HEK293 (cell line): ENCODE data around the gene BECN2.

Experiments used
- CTCF ChIA-PET: fragments of 350-600 bp; formaldehyde crosslinking; extraction: SDS; loops from one replicate; lab custom pipeline; 2021; ENCODE audit warnings: antibody characterized with exemption; lab: Yijun Ruan, JAX
- POLR2A ChIA-PET: fragments of 300-600 bp; formaldehyde crosslinking; extraction: SDS; loops from one replicate; lab custom pipeline; 2020; ENCODE audit warnings: antibody characterized with exemption, inconsistent platforms; lab: Yijun Ruan, JAX
- H3K27ac ChIP-seq: fragments of 200-500 bp; sonication (Bioruptor generic); 2 replicates; pipeline ENCODE4 v1.5.1; 2014; ENCODE audit warnings: low read depth, low read length, control low read depth, inconsistent platforms; ENCODE audit errors: extremely low read depth
- H3K36me3 ChIP-seq, 2 experiments: fragments of 200-500 bp in 1 of 2; sonication (Bioruptor generic) in 1 of 2; 1 replicate in 1 of 2; 2 replicates in 1 of 2; pipeline ENCODE4 v1.5.1; 2014 to 2017; ENCODE audit warnings: inconsistent platforms in 2 of 2, low read length in 2 of 2; ENCODE audit not compliant: control insufficient read depth in 2 of 2, insufficient read depth in 1 of 2
- H3K4me1 ChIP-seq: fragments of 200-500 bp; sonication (Bioruptor generic); 2 replicates; pipeline ENCODE4 v1.5.1; 2014; ENCODE audit warnings: mild to moderate bottlenecking, low read length, inconsistent platforms; ENCODE audit not compliant: control insufficient read depth, insufficient read depth
- H3K4me3 ChIP-seq: 2 replicates; pipeline ENCODE4 v1.5.1; 2011; ENCODE audit warnings: low read depth, mild to moderate bottlenecking, control low read depth, low read length, moderate library complexity
- H3K9me3 ChIP-seq: fragments of 200-500 bp; sonication (Bioruptor generic); 2 replicates; pipeline ENCODE4 v1.5.1; 2014; ENCODE audit warnings: low read depth, low read length, inconsistent platforms; ENCODE audit not compliant: control insufficient read depth, insufficient read depth
- EGR2 ChIP-seq: fragments of 450-650 bp; formaldehyde crosslinking; IDR thresholded peaks from 2 replicates; pipeline ENCODE4 v1.5.1; 2016; ENCODE audit warnings: low read depth, missing biosample characterization, missing genetic modification characterization
- ELK4 ChIP-seq: IDR thresholded peaks from 2 replicates; pipeline ENCODE4 v1.6.1; 2011; ENCODE audit warnings: mild to moderate bottlenecking, low read depth, low read length, borderline replicate concordance
- GLI4 ChIP-seq: fragments of 450-650 bp; formaldehyde crosslinking; IDR thresholded peaks from 2 replicates; pipeline ENCODE4 v1.5.1; 2016; ENCODE audit warnings: missing biosample characterization, missing genetic modification characterization
- RBAK ChIP-seq: fragments of 450-650 bp; formaldehyde crosslinking; IDR thresholded peaks from 2 replicates; pipeline ENCODE4 v1.5.1; 2016; ENCODE audit warnings: missing biosample characterization, missing genetic modification characterization
- TRIM28 ChIP-seq: IDR thresholded peaks from 2 replicates; pipeline ENCODE4 v1.6.1; 2011; ENCODE audit warnings: low read length, control low read depth, borderline replicate concordance
- ZIC2 ChIP-seq: fragments of 450-650 bp; formaldehyde crosslinking; IDR thresholded peaks from 2 replicates; pipeline ENCODE4 v1.5.1; 2016; ENCODE audit warnings: missing biosample characterization, missing genetic modification characterization
- ZNF16 ChIP-seq: fragments of 450-650 bp; formaldehyde crosslinking; IDR thresholded peaks from 2 replicates; pipeline ENCODE4 v1.5.1; 2016; ENCODE audit warnings: low read depth, missing biosample characterization, missing genetic modification characterization
- ZNF292 ChIP-seq: fragments of 450-650 bp; formaldehyde crosslinking; IDR thresholded peaks from 2 replicates; pipeline ENCODE4 v1.5.1; 2016; ENCODE audit warnings: low read depth, missing biosample characterization, missing genetic modification characterization, borderline replicate concordance
- ZNF366 ChIP-seq: fragments of 450-650 bp; formaldehyde crosslinking; conservative IDR thresholded peaks from 2 replicates; pipeline ENCODE4 v1.5.1; 2016; ENCODE audit warnings: missing biosample characterization, missing genetic modification characterization
- ZNF423 ChIP-seq: fragments of 450-650 bp; formaldehyde crosslinking; IDR thresholded peaks from 2 replicates; pipeline ENCODE4 v1.5.1; 2016; ENCODE audit warnings: missing biosample characterization, missing genetic modification characterization
- ZNF48 ChIP-seq: fragments of 450-650 bp; formaldehyde crosslinking; IDR thresholded peaks from 2 replicates; pipeline ENCODE4 v1.5.1; 2016; ENCODE audit warnings: missing biosample characterization, missing genetic modification characterization
- ZNF558 ChIP-seq: fragments of 450-650 bp; formaldehyde crosslinking; IDR thresholded peaks from 2 replicates; pipeline ENCODE4 v1.5.1; 2016; ENCODE audit warnings: missing biosample characterization, missing genetic modification characterization
- ZNF624 ChIP-seq: fragments of 450-650 bp; formaldehyde crosslinking; IDR thresholded peaks from 2 replicates; pipeline ENCODE4 v1.5.1; 2017; ENCODE audit warnings: missing biosample characterization, missing genetic modification characterization
- ZNF670 ChIP-seq: fragments of 450-650 bp; formaldehyde crosslinking; IDR thresholded peaks from 2 replicates; pipeline ENCODE4 v1.5.1; 2016; ENCODE audit warnings: missing biosample characterization, missing genetic modification characterization, low read depth
- ZNF785 ChIP-seq: fragments of 450-650 bp; formaldehyde crosslinking; IDR thresholded peaks from 2 replicates; pipeline ENCODE4 v1.5.1; 2016; ENCODE audit warnings: missing biosample characterization, missing genetic modification characterization
- ZNF792 ChIP-seq: fragments of 450-650 bp; formaldehyde crosslinking; IDR thresholded peaks from 2 replicates; pipeline ENCODE4 v1.5.1; 2016; ENCODE audit warnings: missing biosample characterization, missing genetic modification characterization
- TF ChIP-seq, protein P1 (sequence below): fragments of 450-650 bp; IDR thresholded peaks from 2 replicates; pipeline ENCODE4 v1.5.1; 2018; ENCODE audit warnings: missing biosample characterization, mild to moderate bottlenecking, missing genetic modification characterization
- TF ChIP-seq, protein P2 (sequence below): fragments of 450-650 bp; formaldehyde crosslinking; IDR thresholded peaks from 2 replicates; pipeline ENCODE4 v1.5.1; 2016; ENCODE audit warnings: missing biosample characterization, missing genetic modification characterization

BECN2 gene

DNA sequence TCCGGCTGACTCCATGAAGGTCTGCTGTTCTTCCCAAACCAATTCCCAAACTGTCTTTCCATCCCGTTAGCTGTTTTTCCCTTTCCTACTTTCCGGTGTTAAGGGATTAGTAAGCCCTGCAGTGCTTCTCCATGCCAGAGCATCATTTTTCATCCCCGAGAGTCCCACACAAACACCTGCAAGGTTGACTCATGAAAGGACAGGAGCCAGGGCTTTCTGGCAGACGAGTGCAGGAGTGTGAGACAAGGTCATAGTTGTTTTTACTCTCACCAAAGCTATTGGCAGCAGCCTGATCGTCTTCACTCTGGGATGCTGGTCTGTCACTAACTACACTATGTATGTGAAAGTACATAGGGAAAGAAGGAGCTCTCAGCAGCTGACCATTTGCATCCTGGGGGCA, 10.2 kb upstream of the BECN2 start:
- H3K4me1 ChIP-seq, result no peaks in the 10 kb centered on the region
- no peaks in the 10 kb centered on the region for H3K36me3 ChIP-seq
- ChIA-PET CTCF (no interaction called here), POLR2A (no interaction called here)
- TF ChIP-seq ZNF670 (tag by site-specific recombination) (no peak), GLI4 (tag by site-specific recombination) (no peak), ELK4 (no peak)
- TF ChIP-seq, protein P1, sequence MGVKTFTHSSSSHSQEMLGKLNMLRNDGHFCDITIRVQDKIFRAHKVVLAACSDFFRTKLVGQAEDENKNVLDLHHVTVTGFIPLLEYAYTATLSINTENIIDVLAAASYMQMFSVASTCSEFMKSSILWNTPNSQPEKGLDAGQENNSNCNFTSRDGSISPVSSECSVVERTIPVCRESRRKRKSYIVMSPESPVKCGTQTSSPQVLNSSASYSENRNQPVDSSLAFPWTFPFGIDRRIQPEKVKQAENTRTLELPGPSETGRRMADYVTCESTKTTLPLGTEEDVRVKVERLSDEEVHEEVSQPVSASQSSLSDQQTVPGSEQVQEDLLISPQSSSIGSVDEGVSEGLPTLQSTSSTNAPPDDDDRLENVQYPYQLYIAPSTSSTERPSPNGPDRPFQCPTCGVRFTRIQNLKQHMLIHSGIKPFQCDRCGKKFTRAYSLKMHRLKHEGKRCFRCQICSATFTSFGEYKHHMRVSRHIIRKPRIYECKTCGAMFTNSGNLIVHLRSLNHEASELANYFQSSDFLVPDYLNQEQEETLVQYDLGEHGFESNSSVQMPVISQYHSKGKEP, result no peak
- TF ChIP-seq, all 188 proteins: peak for 0
- Histone ChIP-seq H3K27ac (no peak overlapping the region), H3K4me3 (no peak overlapping the region), H3K9me3 (no peaks in the 10 kb centered on the region)

DNA sequence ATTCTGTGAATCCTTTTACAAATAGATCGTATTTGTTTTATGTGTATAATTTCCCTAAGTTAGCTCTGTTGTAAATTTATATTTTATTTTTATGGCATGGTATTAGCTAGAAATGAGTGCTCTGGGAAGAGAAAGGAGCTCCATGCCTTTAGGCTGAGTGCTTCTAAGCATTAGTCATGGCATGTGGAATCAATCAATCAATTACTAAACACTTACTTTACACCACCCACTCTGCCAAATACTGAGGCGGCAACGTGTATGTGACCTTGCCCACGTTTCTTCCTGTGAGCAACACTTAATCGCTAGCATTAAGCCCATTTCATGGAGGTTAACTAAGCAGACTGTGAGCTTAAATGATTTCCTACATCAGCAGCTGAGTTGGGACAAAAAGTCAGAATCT, 7.2 kb upstream of the BECN2 start:
- Histone ChIP-seq H3K4me1 (no peaks in the 10 kb centered on the region), H3K36me3 (no peaks in the 10 kb centered on the region), H3K4me3 (no peak overlapping the region), H3K27ac (no peak overlapping the region), H3K9me3 (no peaks in the 10 kb centered on the region)
- POLR2A ChIA-PET, result no interaction called here
- no peak for TF ChIP-seq ZNF792 (tag by site-specific recombination)
- TF ChIP-seq ZNF558 (tag by site-specific recombination), result no peak
- CTCF ChIA-PET, result interaction anchor here (1.1 to 1.3 kb wide), 2 partner anchors 13 to 48 kb away, joined by 3 to 5 read pairs; partner anchors contain the start of gene MAP1LC3C

GRCh38 chr1:241962153-241962552, 4.6 kb downstream of the BECN2 start:
- Histone ChIP-seq H3K9me3 (no peaks in the 10 kb centered on the region), H3K27ac (no peak overlapping the region), H3K36me3 (no peaks in the 10 kb centered on the region), H3K4me3 (no peak overlapping the region), H3K4me1 (no peaks in the 10 kb centered on the region)
- ChIA-PET CTCF (interaction anchor here (1.1 kb wide), 1 partner anchor 11 kb away, joined by 3 read pairs; no protein-coding TSS in a partner anchor), POLR2A (no interaction called here)
- no peak for TF ChIP-seq TRIM28
- TF ChIP-seq ZIC2 (tag by site-specific recombination), result no peak
- TF ChIP-seq ZNF292 (tag by site-specific recombination), result no peak
- TF ChIP-seq ZNF16 (tag by site-specific recombination), result no peak
- no peak for TF ChIP-seq ZNF624 (tag by site-specific recombination)
- TF ChIP-seq EGR2 (tag by site-specific recombination), result no peak
- TF ChIP-seq ZNF48, result no peak
- TF ChIP-seq ZNF785 (tag by site-specific recombination), result no peak
- no peak for TF ChIP-seq RBAK (tag by site-specific recombination)
- TF ChIP-seq ZNF423 (tag by site-specific recombination), result no peak
- TF ChIP-seq, protein P2, sequence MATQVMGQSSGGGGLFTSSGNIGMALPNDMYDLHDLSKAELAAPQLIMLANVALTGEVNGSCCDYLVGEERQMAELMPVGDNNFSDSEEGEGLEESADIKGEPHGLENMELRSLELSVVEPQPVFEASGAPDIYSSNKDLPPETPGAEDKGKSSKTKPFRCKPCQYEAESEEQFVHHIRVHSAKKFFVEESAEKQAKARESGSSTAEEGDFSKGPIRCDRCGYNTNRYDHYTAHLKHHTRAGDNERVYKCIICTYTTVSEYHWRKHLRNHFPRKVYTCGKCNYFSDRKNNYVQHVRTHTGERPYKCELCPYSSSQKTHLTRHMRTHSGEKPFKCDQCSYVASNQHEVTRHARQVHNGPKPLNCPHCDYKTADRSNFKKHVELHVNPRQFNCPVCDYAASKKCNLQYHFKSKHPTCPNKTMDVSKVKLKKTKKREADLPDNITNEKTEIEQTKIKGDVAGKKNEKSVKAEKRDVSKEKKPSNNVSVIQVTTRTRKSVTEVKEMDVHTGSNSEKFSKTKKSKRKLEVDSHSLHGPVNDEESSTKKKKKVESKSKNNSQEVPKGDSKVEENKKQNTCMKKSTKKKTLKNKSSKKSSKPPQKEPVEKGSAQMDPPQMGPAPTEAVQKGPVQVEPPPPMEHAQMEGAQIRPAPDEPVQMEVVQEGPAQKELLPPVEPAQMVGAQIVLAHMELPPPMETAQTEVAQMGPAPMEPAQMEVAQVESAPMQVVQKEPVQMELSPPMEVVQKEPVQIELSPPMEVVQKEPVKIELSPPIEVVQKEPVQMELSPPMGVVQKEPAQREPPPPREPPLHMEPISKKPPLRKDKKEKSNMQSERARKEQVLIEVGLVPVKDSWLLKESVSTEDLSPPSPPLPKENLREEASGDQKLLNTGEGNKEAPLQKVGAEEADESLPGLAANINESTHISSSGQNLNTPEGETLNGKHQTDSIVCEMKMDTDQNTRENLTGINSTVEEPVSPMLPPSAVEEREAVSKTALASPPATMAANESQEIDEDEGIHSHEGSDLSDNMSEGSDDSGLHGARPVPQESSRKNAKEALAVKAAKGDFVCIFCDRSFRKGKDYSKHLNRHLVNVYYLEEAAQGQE (tag by site-specific recombination), result no peak
- no peak for TF ChIP-seq ZNF366 (tag by site-specific recombination)
